ENCODE measurements around the gene FNDC3B. TPM values are rescaled to one million over a fixed set of nuclear protein-coding genes. Genes with fewer than 3 reads are reported as not detected.

The FNDC3B gene
- total RNA-seq, 1 donor from 2014 or later = 160 TPM

GRCh38 chr3:172057624-172058327 lies 18.4 kb downstream of the FNDC3B start:
- Histone ChIP-seq H3K4me3 (no peak overlapping the region), H3K4me1 (peaks cover 65% of the 10 kb centered on the region)

GRCh38 chr3:172059532-172059931 lies 20.2 kb downstream of the FNDC3B start:
- no peak overlapping the region for H3K4me3 ChIP-seq
- H3K9me3 ChIP-seq = no peaks in the 10 kb centered on the region
- H3K4me1 ChIP-seq = peaks cover 73% of the 10 kb centered on the region
- TF ChIP-seq, protein P1, sequence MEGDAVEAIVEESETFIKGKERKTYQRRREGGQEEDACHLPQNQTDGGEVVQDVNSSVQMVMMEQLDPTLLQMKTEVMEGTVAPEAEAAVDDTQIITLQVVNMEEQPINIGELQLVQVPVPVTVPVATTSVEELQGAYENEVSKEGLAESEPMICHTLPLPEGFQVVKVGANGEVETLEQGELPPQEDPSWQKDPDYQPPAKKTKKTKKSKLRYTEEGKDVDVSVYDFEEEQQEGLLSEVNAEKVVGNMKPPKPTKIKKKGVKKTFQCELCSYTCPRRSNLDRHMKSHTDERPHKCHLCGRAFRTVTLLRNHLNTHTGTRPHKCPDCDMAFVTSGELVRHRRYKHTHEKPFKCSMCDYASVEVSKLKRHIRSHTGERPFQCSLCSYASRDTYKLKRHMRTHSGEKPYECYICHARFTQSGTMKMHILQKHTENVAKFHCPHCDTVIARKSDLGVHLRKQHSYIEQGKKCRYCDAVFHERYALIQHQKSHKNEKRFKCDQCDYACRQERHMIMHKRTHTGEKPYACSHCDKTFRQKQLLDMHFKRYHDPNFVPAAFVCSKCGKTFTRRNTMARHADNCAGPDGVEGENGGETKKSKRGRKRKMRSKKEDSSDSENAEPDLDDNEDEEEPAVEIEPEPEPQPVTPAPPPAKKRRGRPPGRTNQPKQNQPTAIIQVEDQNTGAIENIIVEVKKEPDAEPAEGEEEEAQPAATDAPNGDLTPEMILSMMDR (IDR thresholded peaks at IDR 0.05) = no peak
- no peaks in the 10 kb centered on the region for H3K27me3 ChIP-seq
- no peak overlapping the region for H3K27ac ChIP-seq
- DNase-seq = no peak
- H3K36me3 ChIP-seq = peaks cover under 1% of the 10 kb centered on the region
- no peak for ATAC-seq
- intact Hi-C loops (cut with DNase I) = no loop called here

More at GRCh38 chr3:172057624-172058327, 18.4 kb downstream of the FNDC3B start:
- TF ChIP-seq, protein P1 (IDR thresholded peaks at IDR 0.05) = no peak
- H3K27ac ChIP-seq = no peak overlapping the region
- ATAC-seq (no peak), DNase-seq (no peak)
- intact Hi-C loops (cut with DNase I) = no loop called here
- H3K9me3 ChIP-seq = no peaks in the 10 kb centered on the region
- peaks cover 5% of the 10 kb centered on the region for H3K36me3 ChIP-seq
- no peaks in the 10 kb centered on the region for H3K27me3 ChIP-seq

DNA sequence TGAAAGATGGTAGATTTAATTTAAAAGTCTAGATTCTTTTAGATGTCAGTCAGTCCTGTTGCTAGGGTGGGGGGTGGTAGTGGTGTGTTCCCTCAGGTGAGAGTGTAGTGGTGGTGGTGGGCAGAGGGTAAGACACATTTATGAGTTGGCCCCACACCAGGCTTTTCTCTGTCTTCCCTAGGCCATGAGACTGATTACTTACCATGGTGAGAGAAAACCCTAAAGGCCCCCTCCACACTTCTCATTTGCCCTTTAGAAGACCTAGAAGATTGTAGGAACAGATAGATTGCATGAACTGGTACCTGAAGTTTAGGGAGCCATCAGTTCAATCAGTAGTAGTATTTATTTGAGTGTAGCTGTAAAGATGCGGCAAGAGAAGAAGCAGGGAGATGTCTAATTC lies 20.9 kb downstream of the FNDC3B start:
- H3K27me3 ChIP-seq = no peaks in the 10 kb centered on the region
- no peak for DNase-seq
- TF ChIP-seq, protein P1 (IDR thresholded peaks at IDR 0.05) = no peak
- no peak for ATAC-seq
- no peaks in the 10 kb centered on the region for H3K36me3 ChIP-seq
- no peak overlapping the region for H3K27ac ChIP-seq
- intact Hi-C loops (cut with DNase I) = no loop called here
- H3K4me1 ChIP-seq = peaks cover 77% of the 10 kb centered on the region
- no peak overlapping the region for H3K4me3 ChIP-seq
- H3K9me3 ChIP-seq = no peaks in the 10 kb centered on the region

GRCh38 chr3:172061724-172062184 lies 22.4 kb downstream of the FNDC3B start:
- H3K27ac ChIP-seq = peak overlapping the region; percentile 45
- intact Hi-C loops (cut with DNase I) = no loop called here
- ATAC-seq (peak; percentile 87), DNase-seq (no peak)
- H3K4me3 ChIP-seq = peak overlapping the region; percentile 6
- no peaks in the 10 kb centered on the region for H3K9me3 ChIP-seq
- H3K4me1 ChIP-seq = peaks cover 78% of the 10 kb centered on the region
- TF ChIP-seq, protein P1 (IDR thresholded peaks at IDR 0.05) = no peak
- H3K27me3 ChIP-seq = no peaks in the 10 kb centered on the region
- no peaks in the 10 kb centered on the region for H3K36me3 ChIP-seq

GRCh38 chr3:172062761-172063160 lies 23.4 kb downstream of the FNDC3B start:
- no peak for ATAC-seq
- H3K4me1 ChIP-seq = peaks cover 75% of the 10 kb centered on the region
- DNase-seq = no peak
- TF ChIP-seq, protein P1 (IDR thresholded peaks at IDR 0.05) = no peak
- H3K27ac ChIP-seq = peak overlapping the region; percentile 45
- intact Hi-C loops (cut with DNase I) = no loop called here
- no peaks in the 10 kb centered on the region for H3K36me3 ChIP-seq
- no peak overlapping the region for H3K4me3 ChIP-seq
- no peaks in the 10 kb centered on the region for H3K9me3 ChIP-seq
- H3K27me3 ChIP-seq = no peaks in the 10 kb centered on the region

Measured in upper lobe of right lung (tissue), 1 donor.